CD4-positive, alpha-beta T cell treated with Interleukin-6 at 100 ng/mL for 8 hours (primary cell): Measurements from ENCODE around the gene SH3GL1.

ENCODE experiments used
- DNase-seq: peaks from one replicate; pipeline ENCODE4 v3.0.0-alpha.2; 2020; ENCODE audit warnings: mixed read lengths, low spot score

The SH3GL1 gene

GRCh38 chr19:4313847-4314490 lies 86.4 kb downstream of the SH3GL1 start:
- no peak for DNase-seq
